BLaER1 (cell line): Measurements from ENCODE around the gene SRSF9.

Experiments used
- H3K27ac ChIP-seq: shearing (Covaris generic); formaldehyde crosslinking; 2 replicates; pipeline ENCODE4 v1.8.1; 2022
- H3K27me3 ChIP-seq: shearing (Covaris generic); formaldehyde crosslinking; 2 replicates; pipeline ENCODE4 v1.8.1; 2022
- H3K36me3 ChIP-seq: shearing (Covaris generic); formaldehyde crosslinking; 2 replicates; pipeline ENCODE4 v1.8.1; 2022
- H3K4me1 ChIP-seq: shearing (Covaris generic); formaldehyde crosslinking; 2 replicates; pipeline ENCODE4 v1.8.1; 2022
- H3K4me2 ChIP-seq: shearing (Covaris generic); formaldehyde crosslinking; 2 replicates; pipeline ENCODE4 v1.8.1; 2022
- H3K4me3 ChIP-seq: shearing (Covaris generic); formaldehyde crosslinking; 2 replicates; pipeline ENCODE4 v1.8.1; 2022
- H3K9ac ChIP-seq: shearing (Covaris generic); formaldehyde crosslinking; 2 replicates; pipeline ENCODE4 v1.8.1; 2022
- H3K9me3 ChIP-seq: shearing (Covaris generic); formaldehyde crosslinking; 2 replicates; pipeline ENCODE4 v1.8.1; 2022
- H4K20me1 ChIP-seq: shearing (Covaris generic); formaldehyde crosslinking; 2 replicates; pipeline ENCODE4 v1.8.1; 2022
- Cebpa-rat ChIP-seq: shearing (Covaris generic); IDR thresholded peaks from 2 replicates; pipeline ENCODE4 v1.8.1; 2022

The SRSF9 gene

GRCh38 chr12:120485961-120486881, 16.7 kb upstream of the SRSF9 start:
- Histone ChIP-seq H4K20me1 (no peaks in the 10 kb centered on the region), H3K4me1 (peaks cover 20% of the 10 kb centered on the region), H3K4me3 (no peak overlapping the region), H3K9me3 (no peaks in the 10 kb centered on the region), H3K9ac (no peak overlapping the region), H3K27me3 (no peaks in the 10 kb centered on the region), H3K4me2 (peak overlapping the region; percentile 46), H3K27ac (peak overlapping the region; percentile 57), H3K36me3 (peaks cover 34% of the 10 kb centered on the region)
- TF ChIP-seq Cebpa-rat: peak; percentile 72

GRCh38 chr12:120483621-120484020, 14.1 kb upstream of the SRSF9 start:
- Histone ChIP-seq H3K27me3 (no peaks in the 10 kb centered on the region), H3K9ac (no peak overlapping the region), H3K27ac (no peak overlapping the region), H3K4me3 (no peak overlapping the region), H3K4me1 (peaks cover 20% of the 10 kb centered on the region), H3K9me3 (no peaks in the 10 kb centered on the region), H3K36me3 (peaks cover 20% of the 10 kb centered on the region), H3K4me2 (peak overlapping the region; percentile 22; the same call in 1 of the 2 replicates), H4K20me1 (no peaks in the 10 kb centered on the region)
- no peak for TF ChIP-seq Cebpa-rat

GRCh38 chr12:120481022-120481767, 11.6 kb upstream of the SRSF9 start:
- peaks cover 13% of the 10 kb centered on the region for H3K4me1 ChIP-seq
- no peaks in the 10 kb centered on the region for H3K9me3 ChIP-seq
- H3K36me3 ChIP-seq: peaks cover 13% of the 10 kb centered on the region
- no peak for TF ChIP-seq Cebpa-rat
- no peaks in the 10 kb centered on the region for H4K20me1 ChIP-seq
- H3K27me3 ChIP-seq: no peaks in the 10 kb centered on the region
- no peak overlapping the region for H3K9ac ChIP-seq
- no peak overlapping the region for H3K27ac ChIP-seq
- no peak overlapping the region for H3K4me3 ChIP-seq
- no peak overlapping the region for H3K4me2 ChIP-seq

- H3K9me3 ChIP-seq: no peaks in the 10 kb centered on the region
- H3K36me3 ChIP-seq: peaks cover 13% of the 10 kb centered on the region
- H3K27ac ChIP-seq: no peak overlapping the region
- no peak overlapping the region for H3K4me2 ChIP-seq
- TF ChIP-seq Cebpa-rat: no peak
- H3K9ac ChIP-seq: no peak overlapping the region
- peaks cover 5% of the 10 kb centered on the region; the same call in 1 of the 2 replicates for H3K4me1 ChIP-seq
- no peaks in the 10 kb centered on the region for H4K20me1 ChIP-seq
- H3K4me3 ChIP-seq: no peak overlapping the region
- no peaks in the 10 kb centered on the region for H3K27me3 ChIP-seq
Observed at GRCh38 chr12:120480211-120480610, 10.7 kb upstream of the SRSF9 start.

GRCh38 chr12:120479458-120479857, 9.9 kb upstream of the SRSF9 start:
- H3K4me2 ChIP-seq: no peak overlapping the region
- no peak for TF ChIP-seq Cebpa-rat
- no peak overlapping the region for H3K4me3 ChIP-seq
- H3K27ac ChIP-seq: no peak overlapping the region
- no peaks in the 10 kb centered on the region for H4K20me1 ChIP-seq
- H3K9me3 ChIP-seq: no peaks in the 10 kb centered on the region
- no peak overlapping the region for H3K9ac ChIP-seq
- peaks cover 12% of the 10 kb centered on the region; the same call in 1 of the 2 replicates for H3K4me1 ChIP-seq
- peaks cover 13% of the 10 kb centered on the region for H3K36me3 ChIP-seq
- H3K27me3 ChIP-seq: no peaks in the 10 kb centered on the region

GRCh38 chr12:120475643-120476042, 6.1 kb upstream of the SRSF9 start:
- no peak overlapping the region for H3K9ac ChIP-seq
- H3K4me1 ChIP-seq: peaks cover 24% of the 10 kb centered on the region
- no peaks in the 10 kb centered on the region for H3K36me3 ChIP-seq
- no peaks in the 10 kb centered on the region for H3K9me3 ChIP-seq
- H3K4me2 ChIP-seq: no peak overlapping the region
- no peak overlapping the region for H3K4me3 ChIP-seq
- no peaks in the 10 kb centered on the region for H4K20me1 ChIP-seq
- H3K27me3 ChIP-seq: no peaks in the 10 kb centered on the region
- TF ChIP-seq Cebpa-rat: no peak
- H3K27ac ChIP-seq: no peak overlapping the region

GRCh38 chr12:120474616-120474960, 5.0 kb upstream of the SRSF9 start:
- H3K4me2 ChIP-seq: no peak overlapping the region
- no peak overlapping the region for H3K9ac ChIP-seq
- no peaks in the 10 kb centered on the region for H3K27me3 ChIP-seq
- H3K4me1 ChIP-seq: peaks cover 30% of the 10 kb centered on the region
- H4K20me1 ChIP-seq: no peaks in the 10 kb centered on the region
- H3K9me3 ChIP-seq: no peaks in the 10 kb centered on the region
- H3K36me3 ChIP-seq: no peaks in the 10 kb centered on the region
- no peak for TF ChIP-seq Cebpa-rat
- no peak overlapping the region for H3K4me3 ChIP-seq
- no peak overlapping the region for H3K27ac ChIP-seq

- Histone ChIP-seq H3K9me3 (no peaks in the 10 kb centered on the region), H3K9ac (no peak overlapping the region), H3K27me3 (no peaks in the 10 kb centered on the region), H4K20me1 (peaks cover under 1% of the 10 kb centered on the region), H3K27ac (no peak overlapping the region), H3K4me1 (peaks cover 30% of the 10 kb centered on the region), H3K36me3 (no peaks in the 10 kb centered on the region), H3K4me3 (no peak overlapping the region), H3K4me2 (no peak overlapping the region)
- TF ChIP-seq Cebpa-rat: no peak
Observed at GRCh38 chr12:120473807-120474615, 4.5 kb upstream of the SRSF9 start.

- TF ChIP-seq Cebpa-rat: no peak
- no peak overlapping the region for H3K27ac ChIP-seq
- peaks cover 3% of the 10 kb centered on the region for H3K36me3 ChIP-seq
- H4K20me1 ChIP-seq: peaks cover 16% of the 10 kb centered on the region
- no peak overlapping the region for H3K9ac ChIP-seq
- H3K9me3 ChIP-seq: no peaks in the 10 kb centered on the region
- no peak overlapping the region for H3K4me2 ChIP-seq
- no peaks in the 10 kb centered on the region for H3K27me3 ChIP-seq
- peaks cover 37% of the 10 kb centered on the region for H3K4me1 ChIP-seq
- no peak overlapping the region for H3K4me3 ChIP-seq
Observed at GRCh38 chr12:120472521-120472920, 3.0 kb upstream of the SRSF9 start.
